Amniotic epithelial cell (primary cell): Measurements from ENCODE around the gene KCNK10.

Experiments
- DNase-seq: peaks from one replicate; pipeline ENCODE4 v3.0.0-alpha.2; 2010; ENCODE audit warnings: low read depth

Gene KCNK10

DNA sequence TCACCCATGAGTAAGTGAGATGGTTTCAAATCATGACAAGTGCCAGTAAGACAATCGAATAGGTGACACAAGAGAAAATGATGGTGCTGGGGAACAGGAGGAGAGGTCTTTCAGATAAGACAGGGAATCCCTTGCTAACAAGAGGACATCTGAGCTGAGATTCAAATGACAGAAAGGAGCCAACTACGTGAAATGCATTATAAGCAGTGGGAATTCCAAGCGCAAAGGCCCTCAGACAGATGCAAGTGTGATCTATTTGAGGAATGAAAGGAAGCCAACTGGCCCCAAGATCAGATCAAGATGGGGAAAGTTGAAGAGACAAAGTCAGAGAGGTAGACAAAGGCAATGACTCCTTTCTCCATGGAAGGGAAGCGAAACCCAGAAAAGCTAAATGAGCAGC lies 4.7 kb downstream of the KCNK10 start:
- DNase-seq, result no peak

GRCh38 chr14:88316521-88316920 lies 6.5 kb downstream of the KCNK10 start:
- DNase-seq, result no peak

GRCh38 chr14:88312257-88312656 lies 10.8 kb downstream of the KCNK10 start:
- no peak for DNase-seq

DNA sequence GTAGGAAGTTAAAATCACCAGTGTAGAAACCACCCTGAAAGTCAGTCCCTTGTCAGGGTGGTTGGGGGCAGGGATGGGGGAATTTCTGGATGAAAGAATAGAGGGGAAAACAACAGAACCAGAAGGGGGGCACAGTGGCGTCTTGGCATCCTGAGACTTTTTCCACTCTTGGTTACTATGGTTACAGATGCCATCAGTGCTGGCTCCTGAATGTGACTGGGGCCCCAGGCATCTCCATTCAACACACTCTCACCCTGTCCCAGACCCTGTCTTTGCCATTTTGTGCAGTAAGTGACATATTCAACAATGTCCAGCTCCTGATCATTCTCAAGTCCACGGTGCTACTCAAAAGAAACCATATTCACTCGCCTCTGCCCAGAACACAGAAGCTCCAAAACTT lies 11.3 kb downstream of the KCNK10 start:
- no peak for DNase-seq

- DNase-seq, result no peak
Observed at GRCh38 chr14:88310449-88310848, 12.6 kb downstream of the KCNK10 start.

- DNase-seq, result no peak
Observed at GRCh38 chr14:88310021-88310420, 13.0 kb downstream of the KCNK10 start.

DNA sequence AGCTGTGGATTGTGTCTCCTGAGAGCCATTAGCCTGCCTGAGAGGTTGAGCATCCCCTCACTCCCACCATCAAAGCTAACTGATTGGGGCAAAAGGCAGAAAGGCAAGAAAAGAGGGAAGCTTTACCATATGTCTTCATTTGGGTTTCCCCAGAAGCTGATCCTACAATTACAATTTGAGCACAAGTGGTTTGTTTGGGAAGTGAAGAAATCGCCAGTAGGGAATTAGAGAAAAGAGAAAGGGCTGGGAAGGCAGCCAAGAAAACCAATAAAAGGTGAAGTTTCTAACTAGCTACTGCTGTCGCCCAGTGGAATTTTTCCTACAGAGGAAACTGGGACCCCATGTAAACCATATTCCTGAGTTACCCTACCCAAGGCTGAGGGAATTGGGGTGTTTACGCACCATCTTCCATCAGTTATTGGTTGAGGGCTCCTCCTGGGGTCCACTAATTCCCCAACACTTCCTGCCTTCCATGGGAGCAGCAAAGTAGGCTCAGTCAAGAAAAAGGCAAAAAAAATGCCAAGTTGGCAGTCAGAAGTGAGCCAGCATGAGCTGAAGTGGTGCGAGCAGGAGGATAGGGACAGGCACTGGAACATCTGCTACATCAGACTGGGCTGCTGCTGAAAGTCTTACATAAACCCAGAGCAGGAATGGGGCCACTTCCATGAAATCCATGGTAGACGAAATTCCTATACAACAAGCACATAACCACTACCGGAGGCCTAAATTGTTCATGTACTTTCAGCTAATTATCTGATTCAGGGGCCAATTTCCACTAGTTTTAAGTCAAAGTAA lies 17.3 kb downstream of the KCNK10 start:
- DNase-seq, result no peak

GRCh38 chr14:88303041-88303440 lies 20.0 kb downstream of the KCNK10 start:
- DNase-seq, result no peak

GRCh38 chr14:88301381-88301780 lies 21.7 kb downstream of the KCNK10 start:
- no peak for DNase-seq

- DNase-seq, result no peak
Observed at GRCh38 chr14:88300817-88301216, 22.3 kb downstream of the KCNK10 start.

DNA sequence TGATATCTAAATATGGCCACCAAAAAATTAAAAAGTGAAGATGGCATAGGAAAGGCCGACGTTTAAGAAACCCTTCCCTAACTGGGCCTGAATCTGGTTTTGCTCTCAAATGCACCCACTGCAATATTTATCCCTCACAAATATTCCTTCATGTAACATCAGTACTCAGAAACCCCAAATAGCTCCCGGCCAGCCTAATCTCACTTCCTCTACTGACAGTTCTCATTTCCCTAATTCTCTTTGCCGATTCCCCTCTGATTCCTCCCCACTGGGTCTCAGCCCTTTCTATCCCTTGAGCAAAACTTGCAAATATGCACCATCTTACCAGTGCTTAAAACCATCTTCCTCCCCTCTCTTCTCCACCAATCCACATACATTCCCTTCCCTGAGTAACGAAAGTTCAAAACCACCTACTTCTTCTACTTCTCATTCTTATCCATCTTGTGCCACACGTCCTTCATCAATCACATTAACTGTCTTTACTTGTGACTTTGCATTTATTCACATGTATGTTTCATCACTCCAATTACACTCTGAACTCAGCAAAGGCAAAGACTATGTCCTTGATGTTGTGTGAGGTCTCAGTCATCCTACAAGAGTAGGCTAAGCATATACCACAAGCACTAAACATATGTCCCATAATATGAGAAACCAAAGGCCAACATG lies 23.1 kb downstream of the KCNK10 start:
- DNase-seq, result no peak

DNA sequence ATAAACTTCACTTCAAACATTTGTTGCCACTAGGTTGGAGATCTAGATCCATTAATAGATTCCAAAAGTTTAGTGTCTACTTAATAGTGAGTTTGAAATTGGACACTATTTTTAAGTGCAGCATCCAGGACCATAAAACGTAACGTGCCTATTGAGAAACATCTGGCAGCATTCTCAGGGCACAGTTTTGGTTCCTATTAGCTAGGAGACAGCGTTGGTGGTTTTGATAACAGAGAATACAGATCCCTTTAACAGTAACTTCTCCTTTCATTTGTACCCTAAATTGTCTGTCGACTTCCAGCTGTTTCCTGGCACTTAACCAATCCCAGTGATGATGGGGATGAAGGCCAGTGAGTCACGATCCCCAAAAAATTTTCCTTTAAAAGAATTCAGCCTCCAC lies 25.8 kb downstream of the KCNK10 start:
- no peak for DNase-seq

GRCh38 chr14:88296351-88296750 lies 26.7 kb downstream of the KCNK10 start:
- DNase-seq, result no peak

- no peak for DNase-seq
Observed at GRCh38 chr14:88289996-88290395, 33.1 kb downstream of the KCNK10 start.

- DNase-seq, result no peak
Observed at GRCh38 chr14:88289234-88289633, 33.8 kb downstream of the KCNK10 start.

DNA sequence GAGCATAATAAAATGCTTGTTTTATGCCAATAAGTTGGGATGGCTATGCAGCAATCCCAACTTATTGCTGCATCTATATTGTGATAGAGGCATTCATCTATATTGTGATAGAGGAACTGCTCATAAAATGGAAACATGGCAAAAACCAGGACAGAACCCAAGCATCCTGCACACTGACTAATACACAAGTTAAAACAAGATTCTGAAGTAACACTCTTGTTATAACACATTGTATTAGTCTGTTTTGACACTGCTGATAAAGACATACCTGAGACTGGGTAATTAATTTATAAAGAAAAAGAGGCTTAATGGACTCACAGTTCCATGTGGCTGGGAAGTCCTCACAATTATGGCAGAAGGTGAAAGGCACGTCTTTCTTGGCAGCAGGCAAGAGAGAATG lies 36.8 kb downstream of the KCNK10 start:
- DNase-seq, result no peak

GRCh38 chr14:88281447-88281846 lies 41.6 kb downstream of the KCNK10 start:
- no peak for DNase-seq

DNA sequence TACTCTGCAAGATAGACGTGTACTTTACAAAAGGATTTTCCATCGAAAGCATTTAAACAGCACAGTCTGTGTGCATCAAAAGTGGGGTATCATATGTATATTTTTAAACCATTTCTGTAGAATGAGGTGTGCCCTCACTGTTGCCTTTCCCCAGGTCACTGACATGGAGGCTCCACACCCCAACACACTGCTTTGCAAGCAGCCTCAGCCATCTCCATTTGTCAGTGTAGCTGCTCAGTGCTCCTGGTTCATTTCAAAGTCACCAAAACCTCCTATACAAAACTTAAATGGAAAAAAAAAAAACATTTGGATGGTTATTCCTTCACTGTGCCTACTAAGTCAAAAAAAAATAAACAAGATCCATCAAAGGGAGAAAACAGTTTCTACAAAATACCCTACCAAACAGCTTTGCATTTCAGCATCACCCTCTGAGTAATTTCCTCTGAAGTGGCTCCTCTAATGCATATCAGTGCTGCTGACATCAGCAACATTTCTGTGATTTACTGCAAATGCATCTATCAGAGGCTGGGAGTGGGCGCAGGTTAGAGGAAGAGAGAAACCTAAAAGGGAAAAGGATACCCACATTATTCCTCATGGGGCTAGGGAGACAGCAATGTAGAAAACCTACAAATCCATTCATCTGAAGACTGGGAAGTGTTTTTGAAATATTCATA lies 46.0 kb downstream of the KCNK10 start:
- DNase-seq, result no peak

- no peak for DNase-seq
Observed at GRCh38 chr14:88272390-88273269, 50.4 kb downstream of the KCNK10 start.

GRCh38 chr14:88271205-88271604 lies 51.9 kb downstream of the KCNK10 start:
- DNase-seq, result no peak

DNA sequence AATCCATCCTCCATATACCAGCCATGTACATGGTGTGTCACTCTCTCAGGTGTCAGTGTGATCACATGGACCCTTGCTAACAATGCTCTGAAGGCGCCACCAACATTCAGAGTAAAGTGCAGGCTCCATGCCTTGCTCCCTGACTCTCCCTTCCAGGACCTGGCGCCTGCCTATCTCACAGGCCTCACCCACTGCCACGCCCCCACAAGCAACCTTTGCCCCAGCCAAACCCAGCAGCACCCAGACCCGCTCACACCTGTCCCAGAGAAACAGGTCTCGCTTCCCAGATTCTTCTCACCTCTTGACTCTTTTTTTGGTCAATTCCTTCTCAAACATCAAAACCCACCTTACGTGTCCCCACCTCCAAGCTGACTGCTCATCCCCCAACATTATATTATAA lies 52.3 kb downstream of the KCNK10 start:
- no peak for DNase-seq

GRCh38 chr14:88269806-88270420 lies 53.2 kb downstream of the KCNK10 start:
- no peak for DNase-seq
